SK-N-MC (cell line): ENCODE data around the gene XCR1.
"Not testable (repeated sequence)": the region's sequence is repeated elsewhere in the genome, so short reads cannot be mapped to it uniquely, and the experiment has no call there.

ENCODE experiments used
- DNase-seq: peaks from one replicate; pipeline ENCODE4 v3.0.0-alpha.2; 2011; ENCODE audit warnings: low read depth, low spot score
- H3K27ac ChIP-seq: fragments of 200-600 bp; sonication (generic); 2 replicates; pipeline ENCODE4 v1.5.1; 2016; ENCODE audit warnings: mixed run types
- H3K36me3 ChIP-seq: fragments of 200-600 bp; sonication (generic); 2 replicates; pipeline ENCODE4 v1.6.1; 2017; ENCODE audit warnings: antibody characterized with exemption, low read length, mixed read lengths; ENCODE audit not compliant: insufficient read depth
- H3K4me3 ChIP-seq: fragments of 200-600 bp; sonication (generic); 2 replicates; pipeline ENCODE4 v1.5.1; 2016
- H3K9ac ChIP-seq: fragments of 200-600 bp; sonication (generic); 2 replicates; pipeline ENCODE4 v1.8.0; 2017; ENCODE audit warnings: mixed run types, mixed read lengths; ENCODE audit not compliant: insufficient read length
- H3K9me3 ChIP-seq: fragments of 200-600 bp; sonication (generic); 2 replicates; pipeline ENCODE4 v1.6.1; 2017; ENCODE audit warnings: low read depth, mild to moderate bottlenecking, antibody characterized with exemption, low read length, moderate library complexity, mixed read lengths
- EZH2 ChIP-seq: fragments of 200-600 bp; sonication (generic); IDR thresholded peaks from one replicate; pipeline ENCODE4 v1.6.1; 2017; ENCODE audit warnings: antibody characterized with exemption
- FOXP2 ChIP-seq: optimal IDR thresholded peaks from 2 replicates; pipeline ENCODE3; 2011; ENCODE audit warnings: mild to moderate bottlenecking, moderate library complexity; ENCODE audit not compliant: insufficient read depth; ENCODE audit errors: extremely low read length, control extremely low read depth
- POLR2AphosphoS5 ChIP-seq: IDR thresholded peaks from 2 replicates; pipeline ENCODE4 v1.6.1; 2012; ENCODE audit warnings: mild to moderate bottlenecking, low read depth, low read length, borderline replicate concordance

The XCR1 gene

GRCh38 chr3:46013316-46014094 is 13.8 kb downstream of the XCR1 start:
- DNase-seq = no peak
- Histone ChIP-seq H3K4me3 (no peak overlapping the region), H3K27ac (no peak overlapping the region), H3K9me3 (no peaks in the 10 kb centered on the region), H3K9ac (no peak overlapping the region), H3K36me3 (no peaks in the 10 kb centered on the region)
- no peak for TF ChIP-seq EZH2
- TF ChIP-seq FOXP2 = no peak
- TF ChIP-seq POLR2AphosphoS5 = no peak

GRCh38 chr3:46012246-46012645 is 15.0 kb downstream of the XCR1 start:
- TF ChIP-seq FOXP2 (no peak), POLR2AphosphoS5 (no peak), EZH2 (no peak)
- DNase-seq = no peak
- H3K9ac ChIP-seq = no peak overlapping the region

GRCh38 chr3:46010519-46011113 is 16.7 kb downstream of the XCR1 start:
- DNase-seq = no peak
- no peak for TF ChIP-seq EZH2
- no peak for TF ChIP-seq FOXP2
- TF ChIP-seq POLR2AphosphoS5 = no peak
- no peak overlapping the region for H3K4me3 ChIP-seq
- no peaks in the 10 kb centered on the region for H3K36me3 ChIP-seq
- H3K9me3 ChIP-seq = no peaks in the 10 kb centered on the region
- no peak overlapping the region for H3K9ac ChIP-seq
- H3K27ac ChIP-seq = no peak overlapping the region

More at GRCh38 chr3:46012246-46012645, 15.0 kb downstream of the XCR1 start:
- Histone ChIP-seq H3K36me3 (no peaks in the 10 kb centered on the region), H3K9me3 (no peaks in the 10 kb centered on the region), H3K4me3 (no peak overlapping the region), H3K27ac (no peak overlapping the region)

GRCh38 chr3:46008058-46008457 is 19.2 kb downstream of the XCR1 start:
- H3K4me3 ChIP-seq = no peak overlapping the region
- no peak overlapping the region for H3K27ac ChIP-seq
- no peak for DNase-seq
- H3K36me3 ChIP-seq = no peaks in the 10 kb centered on the region
- H3K9ac ChIP-seq = no peak overlapping the region
- H3K9me3 ChIP-seq = no peaks in the 10 kb centered on the region
- TF ChIP-seq POLR2AphosphoS5 (no peak), FOXP2 (no peak), EZH2 (no peak)

GRCh38 chr3:46007280-46007679 is 20.0 kb downstream of the XCR1 start:
- TF ChIP-seq EZH2 (no peak), POLR2AphosphoS5 (no peak), FOXP2 (no peak)
- Histone ChIP-seq H3K36me3 (no peaks in the 10 kb centered on the region), H3K27ac (no peak overlapping the region), H3K9me3 (no peaks in the 10 kb centered on the region), H3K9ac (no peak overlapping the region), H3K4me3 (no peak overlapping the region)
- DNase-seq = no peak

- Histone ChIP-seq H3K9me3 (no peaks in the 10 kb centered on the region), H3K27ac (no peak overlapping the region), H3K4me3 (no peak overlapping the region), H3K36me3 (no peaks in the 10 kb centered on the region), H3K9ac (no peak overlapping the region)
- no peak for DNase-seq
- no peak for TF ChIP-seq POLR2AphosphoS5
- no peak for TF ChIP-seq EZH2
Measured at GRCh38 chr3:46006238-46007032, 20.8 kb downstream of the XCR1 start.

GRCh38 chr3:46003706-46004105 is 23.6 kb downstream of the XCR1 start:
- not testable (repeated sequence) for H3K9me3 ChIP-seq, H3K36me3 ChIP-seq, H3K27ac ChIP-seq, DNase-seq, H3K9ac ChIP-seq, H3K4me3 ChIP-seq

- no peaks in the 10 kb centered on the region for H3K9me3 ChIP-seq
- DNase-seq = no peak
- H3K36me3 ChIP-seq = no peaks in the 10 kb centered on the region
- H3K9ac ChIP-seq = no peak overlapping the region
- TF ChIP-seq EZH2 (no peak), POLR2AphosphoS5 (no peak), FOXP2 (no peak)
- H3K27ac ChIP-seq = no peak overlapping the region
- no peak overlapping the region for H3K4me3 ChIP-seq
Measured at GRCh38 chr3:46001178-46001577, 26.1 kb downstream of the XCR1 start.

- H3K9me3 ChIP-seq = no peaks in the 10 kb centered on the region
- TF ChIP-seq POLR2AphosphoS5 (no peak), EZH2 (no peak), FOXP2 (no peak)
- H3K36me3 ChIP-seq = no peaks in the 10 kb centered on the region
- H3K4me3 ChIP-seq = no peak overlapping the region
- no peak for DNase-seq
- H3K27ac ChIP-seq = no peak overlapping the region
- H3K9ac ChIP-seq = no peak overlapping the region
Measured at GRCh38 chr3:45997942-45998341, 29.3 kb downstream of the XCR1 start.

GRCh38 chr3:45997499-45997898 is 29.8 kb downstream of the XCR1 start:
- not testable (repeated sequence) for H3K27ac ChIP-seq, H3K9me3 ChIP-seq, H3K36me3 ChIP-seq, DNase-seq, H3K9ac ChIP-seq, H3K4me3 ChIP-seq
